GM13977 (cell line): Measurements from ENCODE around the gene MYLK4.

Experiments used
- DNase-seq: peaks from one replicate; pipeline ENCODE4 v3.0.0; 2012; ENCODE audit warnings: low spot score
- in situ Hi-C: fragments of 300-500 bp; cut with MboI; formaldehyde crosslinking; loops from one replicate; pipeline ENCODE4 v1.12.0; 2022; ENCODE audit warnings: low sequenced_read_pairs, low pct_unique_long_range_greater_than_20kb, mixed read lengths, inconsistent platforms; ENCODE audit not compliant: unreplicated experiment
- TF ChIP-seq, protein P1 (sequence below): IDR thresholded peaks from 2 replicates; pipeline ENCODE4 v1.5.1; 2012; ENCODE audit warnings: mild to moderate bottlenecking, control low read depth; ENCODE audit not compliant: insufficient read depth; ENCODE audit errors: extremely low read depth, missing control alignments

Gene MYLK4

DNA sequence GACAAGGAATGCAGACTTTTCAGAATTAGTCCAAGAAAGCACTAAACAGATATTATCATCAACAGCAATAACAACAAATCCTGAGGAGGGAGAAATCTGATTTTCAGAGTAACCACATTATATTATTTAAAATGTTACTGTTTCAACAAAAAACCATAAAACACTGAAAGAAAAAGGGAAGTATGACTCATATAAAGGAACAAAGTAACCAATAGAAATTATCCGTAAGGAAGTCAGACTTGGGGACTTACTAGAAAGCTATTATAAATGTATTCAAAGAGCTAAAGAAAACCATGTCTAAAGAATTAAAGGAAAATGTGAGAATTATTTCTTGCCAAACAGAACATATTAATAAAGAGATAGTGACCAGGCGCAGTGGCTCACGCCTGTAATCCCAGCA is 98.1 kb downstream of the MYLK4 start:
- DNase-seq: no peak
- in situ Hi-C loops: no loop called here
- TF ChIP-seq, protein P1, sequence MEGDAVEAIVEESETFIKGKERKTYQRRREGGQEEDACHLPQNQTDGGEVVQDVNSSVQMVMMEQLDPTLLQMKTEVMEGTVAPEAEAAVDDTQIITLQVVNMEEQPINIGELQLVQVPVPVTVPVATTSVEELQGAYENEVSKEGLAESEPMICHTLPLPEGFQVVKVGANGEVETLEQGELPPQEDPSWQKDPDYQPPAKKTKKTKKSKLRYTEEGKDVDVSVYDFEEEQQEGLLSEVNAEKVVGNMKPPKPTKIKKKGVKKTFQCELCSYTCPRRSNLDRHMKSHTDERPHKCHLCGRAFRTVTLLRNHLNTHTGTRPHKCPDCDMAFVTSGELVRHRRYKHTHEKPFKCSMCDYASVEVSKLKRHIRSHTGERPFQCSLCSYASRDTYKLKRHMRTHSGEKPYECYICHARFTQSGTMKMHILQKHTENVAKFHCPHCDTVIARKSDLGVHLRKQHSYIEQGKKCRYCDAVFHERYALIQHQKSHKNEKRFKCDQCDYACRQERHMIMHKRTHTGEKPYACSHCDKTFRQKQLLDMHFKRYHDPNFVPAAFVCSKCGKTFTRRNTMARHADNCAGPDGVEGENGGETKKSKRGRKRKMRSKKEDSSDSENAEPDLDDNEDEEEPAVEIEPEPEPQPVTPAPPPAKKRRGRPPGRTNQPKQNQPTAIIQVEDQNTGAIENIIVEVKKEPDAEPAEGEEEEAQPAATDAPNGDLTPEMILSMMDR: no peak

DNA sequence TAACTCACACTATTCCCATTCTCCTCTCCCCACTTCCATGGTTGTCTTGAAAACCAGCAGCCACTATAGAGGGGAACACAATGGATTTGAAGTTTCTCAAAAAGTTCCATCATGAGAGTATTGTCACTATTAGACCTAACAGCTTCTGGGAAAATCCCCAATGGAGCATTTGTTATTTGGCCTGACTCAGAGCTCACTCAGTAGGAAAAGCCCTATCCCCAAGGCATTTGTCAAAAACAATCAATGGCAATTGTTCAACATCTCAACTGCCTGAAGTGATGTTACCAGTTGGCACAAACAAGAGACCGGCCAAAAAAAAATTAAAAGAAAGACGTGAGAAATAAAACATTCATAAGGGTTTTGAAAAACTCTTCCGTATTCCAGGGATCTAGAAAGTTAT is 98.8 kb downstream of the MYLK4 start:
- TF ChIP-seq, protein P1: no peak
- in situ Hi-C loops: no loop called here
- no peak for DNase-seq

DNA sequence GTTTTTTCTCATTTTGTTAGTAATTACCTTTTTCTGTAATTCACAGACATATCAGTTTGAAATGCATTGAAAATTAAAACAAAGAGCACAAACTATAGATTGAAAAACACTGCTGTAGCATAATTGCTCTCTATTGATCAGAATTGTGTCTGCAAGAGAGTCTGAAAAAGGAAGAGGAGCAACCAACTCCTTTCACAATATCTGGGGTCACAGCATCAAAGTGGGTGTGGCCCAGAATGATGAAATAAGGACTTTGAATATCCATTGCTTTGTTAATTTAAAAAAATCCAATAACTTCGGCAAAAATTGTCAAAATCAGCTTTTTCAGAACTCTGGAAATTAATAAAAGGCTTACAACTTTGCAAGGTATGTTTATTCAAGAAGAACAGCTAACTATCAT is 99.2 kb downstream of the MYLK4 start:
- no peak for DNase-seq
- TF ChIP-seq, protein P1: no peak
- in situ Hi-C loops: no loop called here

DNA sequence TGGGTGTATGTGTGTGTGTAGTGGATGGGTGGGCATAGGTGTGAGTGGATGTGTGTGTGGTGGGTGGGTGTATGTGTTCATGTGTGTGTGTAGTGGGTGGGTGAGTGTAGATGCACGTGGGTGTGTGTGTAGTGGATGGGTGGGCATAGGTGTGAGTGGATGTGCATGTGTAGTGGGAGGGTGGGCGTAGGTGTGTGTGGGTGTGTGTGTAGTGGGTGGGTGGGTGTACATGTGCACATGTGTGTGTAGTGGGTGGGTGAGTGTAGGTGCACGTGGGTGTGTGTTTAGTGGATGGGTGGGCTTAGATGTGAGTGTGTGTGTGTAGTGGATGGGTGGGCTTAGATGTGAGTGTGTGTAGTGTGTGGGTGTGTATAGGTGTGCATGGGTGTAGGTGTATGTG is 104.4 kb downstream of the MYLK4 start:
- TF ChIP-seq, protein P1: no peak
- no peak for DNase-seq
- in situ Hi-C loops: loop anchor here (25.0 kb wide), 1 partner anchor 1059 kb away; no protein-coding TSS in a partner anchor

DNA sequence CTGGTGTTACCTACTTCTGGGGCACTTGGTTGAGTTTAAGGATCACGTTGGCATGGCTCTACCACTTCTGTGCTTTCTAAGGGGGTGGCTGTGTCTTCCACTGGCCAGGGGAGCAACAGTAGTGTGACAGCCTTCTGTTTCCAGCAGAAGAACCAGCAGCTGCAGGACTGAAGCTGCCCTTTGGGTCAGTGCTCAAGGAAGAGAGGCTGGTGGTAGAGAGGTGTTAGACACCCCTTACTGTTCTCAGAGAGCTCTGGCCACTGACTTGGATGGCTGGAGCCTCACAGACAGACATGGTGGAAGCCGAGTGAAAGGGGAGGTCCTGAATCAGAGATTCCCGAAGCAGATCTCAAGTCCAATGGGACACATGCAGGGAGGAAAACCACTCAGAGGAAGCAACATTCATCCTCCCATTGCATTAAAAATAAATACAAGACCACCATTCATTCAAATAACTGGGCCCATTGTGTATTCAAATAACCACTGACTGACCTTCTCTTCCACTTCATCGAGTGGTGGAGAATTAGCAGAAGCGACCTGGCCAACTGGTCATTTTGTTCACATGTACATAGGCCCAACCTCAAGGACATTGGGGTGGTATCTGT is 106.7 kb downstream of the MYLK4 start:
- TF ChIP-seq, protein P1: no peak
- in situ Hi-C loops: loop anchor here (25.0 kb wide), 1 partner anchor 1057 kb away; no protein-coding TSS in a partner anchor
- no peak for DNase-seq

DNA sequence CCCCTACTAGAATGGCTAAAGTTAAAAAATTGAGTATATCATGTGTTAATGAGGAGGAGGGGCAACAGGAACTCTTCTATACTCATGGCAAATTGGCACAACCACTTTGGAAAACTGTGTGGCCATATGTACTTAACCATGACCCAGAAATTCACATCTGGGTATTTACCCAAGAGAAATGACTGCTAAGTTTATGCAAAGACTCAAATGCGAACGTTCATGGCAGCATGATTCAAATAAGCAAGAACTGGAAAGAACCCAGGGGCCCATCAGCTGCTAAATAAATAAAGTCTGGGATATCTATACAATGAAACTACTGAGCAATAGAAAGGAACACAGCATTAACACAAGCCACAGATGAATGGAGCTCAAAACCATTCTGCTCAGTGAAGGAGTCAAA is 107.6 kb downstream of the MYLK4 start:
- TF ChIP-seq, protein P1: no peak
- DNase-seq: no peak
- in situ Hi-C loops: loop anchor here (25.0 kb wide), 1 partner anchor 1056 kb away; no protein-coding TSS in a partner anchor
